HG03571 (cell line): ENCODE measurements around the gene ZBED2.
"Not testable (repeated sequence)": the region's sequence is repeated elsewhere in the genome, so short reads cannot be mapped to it uniquely, and the experiment has no call there.

Source experiments
- ATAC-seq: cut with Tn5 transposase; IDR thresholded peaks from one replicate; pipeline ENCODE4 v1.9.1; 2021; ENCODE audit not compliant: unreplicated experiment

The ZBED2 gene

GRCh38 chr3:111577113-111577512 is 18.0 kb downstream of the ZBED2 start:
- no peak for ATAC-seq

GRCh38 chr3:111571907-111572460 is 23.2 kb downstream of the ZBED2 start:
- no peak for ATAC-seq

DNA sequence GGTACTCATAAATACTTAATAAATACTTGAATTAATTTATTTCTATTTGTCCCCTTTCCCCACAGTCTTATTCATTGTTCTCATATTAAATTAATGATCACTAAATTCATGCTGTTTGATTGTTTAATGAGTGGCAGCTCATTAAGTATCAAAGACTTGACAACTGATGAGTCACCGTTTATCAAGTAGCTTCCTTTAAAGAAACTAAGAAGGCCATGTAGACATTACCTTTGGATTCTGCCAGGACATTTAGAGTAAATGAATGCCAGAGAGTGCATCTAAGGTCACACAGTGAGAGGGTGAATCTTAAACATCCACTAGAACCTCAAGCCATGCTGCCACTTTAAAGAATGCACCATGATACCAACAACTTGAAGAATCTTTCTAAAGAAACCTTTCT is 23.9 kb downstream of the ZBED2 start:
- ATAC-seq, result no peak

DNA sequence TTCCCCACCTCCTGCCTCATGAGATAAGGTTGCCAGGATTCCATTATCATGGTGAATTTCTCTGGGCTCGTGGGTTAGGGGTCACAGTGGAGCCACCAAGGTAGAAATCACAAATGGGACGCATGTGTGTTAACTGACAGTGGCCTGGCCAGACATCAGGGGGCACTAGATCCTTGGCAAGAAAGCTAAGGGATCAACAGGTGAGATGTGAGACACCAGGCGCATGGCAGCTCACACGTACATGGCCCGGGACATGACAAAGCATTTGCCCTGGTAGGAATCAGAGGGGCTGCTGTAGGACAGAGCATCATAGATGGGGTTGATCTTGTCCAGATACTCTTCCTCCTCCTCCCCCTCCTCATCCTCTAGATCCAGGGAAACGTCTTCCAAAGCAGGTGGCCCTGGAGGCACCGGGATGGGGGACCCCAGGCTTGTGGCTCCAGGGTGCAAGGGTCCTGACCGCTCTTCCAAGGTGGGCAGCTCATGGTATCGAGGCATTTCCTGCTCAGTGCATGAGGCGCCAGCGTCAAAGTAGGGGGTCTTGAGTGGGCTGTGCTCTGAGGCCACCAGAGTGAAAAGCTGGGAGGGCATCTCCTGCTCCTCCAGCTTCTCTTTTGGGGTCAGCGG is 24.6 kb downstream of the ZBED2 start:
- no peak for ATAC-seq

DNA sequence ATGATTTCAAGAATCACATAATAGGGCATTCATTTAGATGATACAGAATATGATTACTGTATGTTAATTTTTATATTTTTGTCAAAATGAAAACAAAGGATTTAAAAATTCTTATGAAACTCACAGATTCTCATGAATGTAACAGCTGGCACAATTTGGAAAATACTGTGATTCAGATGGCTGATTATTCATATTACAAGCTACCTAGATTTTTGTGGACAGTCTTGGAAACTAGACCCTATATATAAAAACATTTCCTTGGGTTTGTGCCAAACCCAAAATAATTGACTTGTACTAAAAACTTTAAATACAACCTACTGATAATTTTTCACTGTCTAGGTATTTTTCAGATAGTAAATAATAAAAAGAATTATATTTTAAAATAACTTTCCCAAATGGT is 26.2 kb downstream of the ZBED2 start:
- ATAC-seq, result no peak

DNA sequence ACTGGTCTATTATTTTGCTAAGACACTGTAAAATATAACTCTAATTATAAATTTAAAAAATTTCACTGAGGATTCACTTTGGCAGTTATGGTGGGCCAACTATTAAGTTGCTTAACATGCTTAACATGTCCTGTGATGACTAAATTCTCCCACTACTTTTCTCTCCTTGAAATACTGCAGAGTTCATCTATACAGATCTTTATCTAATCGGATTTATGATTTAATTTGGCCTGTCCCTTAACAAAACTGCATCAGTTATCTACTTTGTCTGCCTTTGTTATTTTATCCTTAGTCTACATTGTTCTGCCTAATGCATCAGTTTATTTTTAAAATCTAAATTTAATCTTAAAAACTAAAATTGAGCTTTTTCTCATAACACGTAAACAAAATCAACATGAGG is 26.8 kb downstream of the ZBED2 start:
- no peak for ATAC-seq

DNA sequence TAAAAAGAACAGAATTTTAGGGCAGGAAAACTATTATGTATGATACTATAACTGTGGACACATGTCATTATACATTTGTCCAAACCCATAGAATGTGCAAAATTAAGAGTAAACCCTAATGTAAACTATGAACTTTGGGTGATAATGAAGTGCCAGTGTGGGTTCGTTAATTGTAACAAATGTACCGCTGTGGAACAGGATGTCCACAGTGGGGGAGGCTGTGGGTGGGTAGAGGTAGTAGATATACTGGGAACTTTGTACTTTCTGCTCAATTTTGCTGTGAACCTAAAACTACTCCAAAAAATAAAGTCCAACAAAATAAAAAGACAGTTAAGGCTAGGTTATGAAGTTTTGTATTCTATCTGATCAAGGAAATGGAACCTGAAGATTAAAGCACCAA is 28.3 kb downstream of the ZBED2 start:
- ATAC-seq, result no peak

- not testable (repeated sequence) for ATAC-seq
Measured at GRCh38 chr3:111561902-111562301, 33.2 kb downstream of the ZBED2 start.

DNA sequence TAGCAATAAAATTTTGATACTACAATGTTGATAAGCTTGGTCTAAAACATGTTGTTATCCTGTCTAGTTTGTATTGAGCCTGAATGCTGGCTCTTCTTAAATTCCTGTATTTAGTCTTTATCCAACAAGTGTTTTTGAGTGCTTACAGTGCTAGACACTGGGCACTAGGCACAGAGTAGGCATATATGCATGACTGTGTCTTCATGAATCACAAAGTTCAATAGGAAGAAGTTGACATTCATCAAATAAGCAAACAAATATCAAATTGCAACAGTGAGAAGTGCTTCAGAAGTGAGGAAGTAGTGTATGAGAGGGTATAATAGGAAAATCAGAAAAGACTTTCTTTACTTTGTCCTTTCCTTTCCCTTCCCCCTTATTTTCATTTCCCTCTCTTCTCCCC is 46.4 kb downstream of the ZBED2 start:
- ATAC-seq, result no peak

DNA sequence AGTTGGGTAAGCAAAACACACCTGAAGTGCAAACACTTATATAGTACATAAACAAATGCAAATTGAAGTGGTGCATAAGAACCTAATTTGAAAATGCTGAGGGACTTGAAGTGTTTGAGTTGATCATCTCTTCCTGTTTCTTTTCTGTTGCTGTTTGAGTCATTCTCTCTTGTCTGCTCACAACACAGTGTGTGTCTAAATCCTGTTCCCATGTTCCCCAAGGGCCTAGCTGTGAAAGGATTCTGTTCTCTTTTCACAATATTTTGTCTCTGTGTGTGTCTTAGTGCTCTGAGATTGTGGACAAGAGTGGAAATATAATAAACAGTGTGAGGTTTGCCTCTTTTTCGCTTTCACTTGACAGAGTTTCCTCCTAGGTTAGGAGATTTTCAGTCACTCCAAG is 47.1 kb downstream of the ZBED2 start:
- ATAC-seq, result peak; percentile 60

GRCh38 chr3:111547631-111548030 is 47.5 kb downstream of the ZBED2 start:
- ATAC-seq, result peak; percentile 84

- no peak for ATAC-seq
Measured at GRCh38 chr3:111545349-111545748, 49.8 kb downstream of the ZBED2 start.
